Inflammatory macrophage treated with lipopolysaccharide for 1 hour (primary cell): ENCODE measurements around the gene PCSK9.

Experiments used
- DNase-seq, 2 donors: peaks; one replicate each; pipeline ENCODE4 v3.0.0-alpha.2; 2020 to 2022

The PCSK9 gene

GRCh38 chr1:55039342-55040082, at the start of gene PCSK9:
Gene PCSK9, plus strand, starts transcription at chr1:55039548. Its CDS starts 290 bp downstream, at chr1:55039838.
- DNase-seq: no peak

- DNase-seq: no peak
Observed at GRCh38 chr1:54989968-54990810, 49.2 kb upstream of the PCSK9 start.

- no peak for DNase-seq
Observed at GRCh38 chr1:54990916-54991315, 48.4 kb upstream of the PCSK9 start.

GRCh38 chr1:54991939-54992338, 47.4 kb upstream of the PCSK9 start:
- no peak for DNase-seq

- no peak for DNase-seq
Observed at GRCh38 chr1:54993140-54993539, 46.2 kb upstream of the PCSK9 start.

- no peak for DNase-seq
Observed at GRCh38 chr1:54994355-54994990, 44.9 kb upstream of the PCSK9 start.

- no peak for DNase-seq
Observed at GRCh38 chr1:54995013-54995760, 44.2 kb upstream of the PCSK9 start.

GRCh38 chr1:54995835-54996234, 43.5 kb upstream of the PCSK9 start:
- no peak for DNase-seq

- DNase-seq: peak; percentile 52 to 94
Observed at GRCh38 chr1:54996359-54996868, 42.9 kb upstream of the PCSK9 start.

GRCh38 chr1:54996869-54997710, 42.3 kb upstream of the PCSK9 start:
- no peak for DNase-seq

- DNase-seq: no peak
Observed at GRCh38 chr1:54997711-54997986, 41.7 kb upstream of the PCSK9 start.

GRCh38 chr1:54998100-54998499, 41.2 kb upstream of the PCSK9 start:
- DNase-seq: no peak

GRCh38 chr1:54998677-54999076, 40.7 kb upstream of the PCSK9 start, which contains the start of gene BSND:
Gene BSND, plus strand, starts transcription at chr1:54998933. Its CDS starts 254 bp downstream, at chr1:54999187.
- DNase-seq: no peak

GRCh38 chr1:55000110-55001085, 39.0 kb upstream of the PCSK9 start:
- DNase-seq: no peak

- no peak for DNase-seq
Observed at GRCh38 chr1:55001311-55001710, 38.0 kb upstream of the PCSK9 start.

- no peak for DNase-seq
Observed at GRCh38 chr1:55002686-55003085, 36.7 kb upstream of the PCSK9 start.

- DNase-seq: no peak
Observed at GRCh38 chr1:55005351-55006140, 33.8 kb upstream of the PCSK9 start.

GRCh38 chr1:55006931-55007330, 32.4 kb upstream of the PCSK9 start:
- no peak for DNase-seq

- DNase-seq: no peak
Observed at GRCh38 chr1:55007625-55008024, 31.7 kb upstream of the PCSK9 start.
